Peyer's patch (tissue), 4 donors: ENCODE measurements around the gene SIRPB2. TPM values are rescaled to one million over a fixed set of nuclear protein-coding genes. Genes with fewer than 3 reads are reported as not detected.
A peak's percentile ranks its signal among the peaks of the same experiment; 100 is the strongest.

ENCODE experiments used
- DNase-seq, 3 donors: peaks; one replicate each; pipeline ENCODE4 v3.0.0-alpha.2; 2017 to 2019
- H3K27ac ChIP-seq, 4 donors: fragments of 200-600 bp; sonication (generic); one replicate each; pipeline ENCODE4 v1.5.1; 2016 to 2019
- H3K27me3 ChIP-seq, 2 donors: fragments of 200-600 bp; sonication (generic); one replicate each; pipeline ENCODE4 v1.5.1; 2019
- H3K36me3 ChIP-seq, 3 donors: fragments of 200-600 bp; sonication (generic); one replicate each; pipeline ENCODE4 v1.5.1; 2016 to 2019
- H3K4me1 ChIP-seq, 4 donors: fragments of 200-600 bp; sonication (generic); one replicate each; pipeline ENCODE4 v1.5.1; 2016 to 2019
- H3K4me3 ChIP-seq, 4 donors: fragments of 200-600 bp; sonication (generic); 1 replicate in 3 of 4; 2 replicates in 1 of 4; pipeline ENCODE4 v1.5.1; 2016 to 2019; ENCODE audit warnings: mild to moderate bottlenecking in 1 of 4
- H3K9me3 ChIP-seq, 4 donors: fragments of 200-600 bp; sonication (generic); one replicate each; pipeline ENCODE4 v1.5.1; 2016 to 2019; ENCODE audit warnings: mild to moderate bottlenecking in 1 of 4
- POLR2A ChIP-seq, 2 donors: fragments of 450-650 bp; IDR thresholded peaks; one replicate each; pipeline ENCODE4 v1.5.1; 2017; ENCODE audit warnings: antibody characterized with exemption in 2 of 2, mild to moderate bottlenecking in 2 of 2, moderate library complexity in 2 of 2
- total RNA-seq, 4 donors: library from RNA; depleted of rRNA; stranded (reverse); fragments of >200 nt; gene quantifications; one replicate each; pipeline ENCODE4 v1.1.0, GENCODE V29; 2016
- TF ChIP-seq, protein P1 (sequence below), 6 experiments: fragments of 450-650 bp in 4 of 6; fragments of 200-600 bp in 2 of 6; sonication (generic) in 1 of 6; IDR thresholded peaks; one replicate each; pipeline ENCODE4 v1.5.1; 2017 to 2019; ENCODE audit warnings: antibody characterized with exemption in 6 of 6, mild to moderate bottlenecking in 3 of 6, moderate library complexity in 1 of 6

SIRPB2 gene
- total RNA-seq, 4 donors from 2014 or later = 6.7 to 6.8 TPM; not detected in 2

- DNase-seq = no peak
- peak overlapping the region; percentile 13 to 91 (median 87) for H3K27ac ChIP-seq
- H3K9me3 ChIP-seq = no peaks in the 10 kb centered on the region
- no peaks in the 10 kb centered on the region for H3K27me3 ChIP-seq
- peaks cover 0 to 10% (median 0%) of the 10 kb centered on the region in 3 donors for H3K36me3 ChIP-seq
- H3K4me3 ChIP-seq = peak overlapping the region in 1 of 4 donors; percentile 80
- TF ChIP-seq, protein P1, sequence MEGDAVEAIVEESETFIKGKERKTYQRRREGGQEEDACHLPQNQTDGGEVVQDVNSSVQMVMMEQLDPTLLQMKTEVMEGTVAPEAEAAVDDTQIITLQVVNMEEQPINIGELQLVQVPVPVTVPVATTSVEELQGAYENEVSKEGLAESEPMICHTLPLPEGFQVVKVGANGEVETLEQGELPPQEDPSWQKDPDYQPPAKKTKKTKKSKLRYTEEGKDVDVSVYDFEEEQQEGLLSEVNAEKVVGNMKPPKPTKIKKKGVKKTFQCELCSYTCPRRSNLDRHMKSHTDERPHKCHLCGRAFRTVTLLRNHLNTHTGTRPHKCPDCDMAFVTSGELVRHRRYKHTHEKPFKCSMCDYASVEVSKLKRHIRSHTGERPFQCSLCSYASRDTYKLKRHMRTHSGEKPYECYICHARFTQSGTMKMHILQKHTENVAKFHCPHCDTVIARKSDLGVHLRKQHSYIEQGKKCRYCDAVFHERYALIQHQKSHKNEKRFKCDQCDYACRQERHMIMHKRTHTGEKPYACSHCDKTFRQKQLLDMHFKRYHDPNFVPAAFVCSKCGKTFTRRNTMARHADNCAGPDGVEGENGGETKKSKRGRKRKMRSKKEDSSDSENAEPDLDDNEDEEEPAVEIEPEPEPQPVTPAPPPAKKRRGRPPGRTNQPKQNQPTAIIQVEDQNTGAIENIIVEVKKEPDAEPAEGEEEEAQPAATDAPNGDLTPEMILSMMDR (IDR thresholded peaks at IDR 0.05) = no peak
- no peak for TF ChIP-seq POLR2A (IDR thresholded peaks at IDR 0.05)
- H3K4me1 ChIP-seq = peaks cover 4 to 66% (median 18%) of the 10 kb centered on the region in 4 donors
These were observed 23.0 kb downstream of the SIRPB2 start for GRCh38 chr20:1468117-1468624.

GRCh38 chr20:1467355-1468116 is 23.7 kb downstream of the SIRPB2 start:
- Histone ChIP-seq H3K27ac (peak overlapping the region; percentile 69 to 91 (median 87)), H3K4me1 (peaks cover 4 to 62% (median 16%) of the 10 kb centered on the region in 4 donors), H3K4me3 (peak overlapping the region; percentile 80 to 96 (median 88)), H3K27me3 (no peaks in the 10 kb centered on the region), H3K36me3 (peaks cover 0 to 13% (median 0%) of the 10 kb centered on the region in 3 donors), H3K9me3 (no peaks in the 10 kb centered on the region)
- peak; percentile 38 to 72 (median 68) for DNase-seq
- TF ChIP-seq, protein P1 (IDR thresholded peaks at IDR 0.05) = no peak
- TF ChIP-seq POLR2A (IDR thresholded peaks at IDR 0.05) = peak in 1 of 2 donors; percentile 21

GRCh38 chr20:1467082-1467354 is 24.2 kb downstream of the SIRPB2 start:
- peaks cover 0 to 19% (median 0%) of the 10 kb centered on the region in 3 donors for H3K36me3 ChIP-seq
- DNase-seq = no peak
- H3K4me1 ChIP-seq = peaks cover 4 to 57% (median 15%) of the 10 kb centered on the region in 4 donors
- H3K27me3 ChIP-seq = no peaks in the 10 kb centered on the region
- peak overlapping the region; percentile 80 to 96 (median 88) for H3K4me3 ChIP-seq
- no peak for TF ChIP-seq POLR2A (IDR thresholded peaks at IDR 0.05)
- TF ChIP-seq, protein P1 (IDR thresholded peaks at IDR 0.05) = no peak
- H3K27ac ChIP-seq = peak overlapping the region; percentile 69 to 91 (median 87)
- no peaks in the 10 kb centered on the region for H3K9me3 ChIP-seq

- DNase-seq = peak; percentile 90 to 99 (median 97)
- TF ChIP-seq, protein P1 (IDR thresholded peaks at IDR 0.05) = peak; percentile 84 to 99 (median 98)
- peak; percentile 44 to 65 for TF ChIP-seq POLR2A (IDR thresholded peaks at IDR 0.05)
- Histone ChIP-seq H3K9me3 (no peaks in the 10 kb centered on the region), H3K4me3 (peak within 1 kb of the TSS; percentile 80 to 96 (median 88)), H3K27ac (peak within 1 kb of the TSS; percentile 80 to 91 (median 87)), H3K27me3 (no peaks in the 10 kb centered on the region), H3K36me3 (peaks cover 0 to 24% (median 0%) of the 10 kb centered on the region in 3 donors), H3K4me1 (peaks cover 4 to 57% (median 15%) of the 10 kb centered on the region in 4 donors)
These were observed 24.8 kb downstream of the SIRPB2 start, which contains the start of gene NSFL1C for GRCh38 chr20:1466211-1467081. TSS of gene NSFL1C (minus strand) at chr20:1466849. CDS start at chr20:1466824, 25 bp downstream.

- Histone ChIP-seq H3K27me3 (no peaks in the 10 kb centered on the region), H3K27ac (peak overlapping the region; percentile 80 to 91 (median 87)), H3K4me1 (peaks cover 4 to 55% (median 15%) of the 10 kb centered on the region in 4 donors), H3K9me3 (no peaks in the 10 kb centered on the region), H3K4me3 (peak overlapping the region; percentile 80 to 96 (median 88)), H3K36me3 (peaks cover 0 to 32% (median 0%) of the 10 kb centered on the region in 3 donors)
- DNase-seq = no peak
- no peak for TF ChIP-seq POLR2A (IDR thresholded peaks at IDR 0.05)
- TF ChIP-seq, protein P1 (IDR thresholded peaks at IDR 0.05) = no peak
These were observed 25.6 kb downstream of the SIRPB2 start for GRCh38 chr20:1465470-1466210.
